A673 (cell line): Measurements from ENCODE around the gene MXRA7. TPM values are rescaled to one million over a fixed set of nuclear protein-coding genes. Genes with fewer than 3 reads are reported as not detected.
"Not testable (repeated sequence)": the region's sequence is repeated elsewhere in the genome, so short reads cannot be mapped to it uniquely, and the experiment has no call there.

ENCODE experiments used
- BruUV-seq: library from RNA; stranded (reverse); fragments of 400-500 nt; replicated peaks from 2 replicates; lab custom pipeline; 2021; lab: Mats Ljungman, UMichigan
- CTCF ChIA-PET: fragments of 300-600 bp; sonication (Branson Sonifier 250); formaldehyde crosslinking; loops from one replicate; lab custom pipeline; 2022; ENCODE audit warnings: antibody characterized with exemption; lab: Charles Lee
- POLR2A ChIA-PET: fragments of 300-600 bp; sonication (Branson Sonifier 250); formaldehyde crosslinking; loops from one replicate; lab custom pipeline; 2022; ENCODE audit warnings: antibody characterized with exemption; ENCODE audit not compliant: low non-redundant PET; lab: Charles Lee
- DNase-seq: peaks from one replicate; pipeline ENCODE4 v3.0.0-alpha.2; 2015; ENCODE audit warnings: low spot score
- H3K27ac ChIP-seq: fragments of 200-600 bp; sonication (generic); 2 replicates; pipeline ENCODE4 v1.5.1; 2016; ENCODE audit warnings: mixed run types, low read depth, mild to moderate bottlenecking, mixed read lengths, antibody characterized with exemption, low read length; ENCODE audit not compliant: poor library complexity, severe bottlenecking
- H3K27me3 ChIP-seq: fragments of 200-600 bp; sonication (generic); replicated peaks from 2 replicates; pipeline ENCODE4 v1.6.1; 2017; ENCODE audit warnings: mixed run types, low read depth, mild to moderate bottlenecking, mixed read lengths, antibody characterized with exemption, low read length; ENCODE audit not compliant: insufficient read depth, poor library complexity
- H3K36me3 ChIP-seq: fragments of 200-600 bp; sonication (generic); 2 replicates; pipeline ENCODE4 v1.6.1; 2016; ENCODE audit warnings: mixed run types, mild to moderate bottlenecking, mixed read lengths, antibody characterized with exemption, low read length; ENCODE audit not compliant: insufficient read depth, poor library complexity, severe bottlenecking
- H3K4me1 ChIP-seq: fragments of 200-600 bp; sonication (generic); 2 replicates; pipeline ENCODE4 v1.6.1; 2017; ENCODE audit warnings: mixed run types, mild to moderate bottlenecking, mixed read lengths, antibody characterized with exemption, low read length; ENCODE audit not compliant: insufficient read depth, poor library complexity, severe bottlenecking
- H3K4me3 ChIP-seq: fragments of 200-600 bp; sonication (generic); 2 replicates; pipeline ENCODE4 v1.5.1; 2016; ENCODE audit warnings: low read depth, mixed run types, mild to moderate bottlenecking, mixed read lengths, low read length; ENCODE audit not compliant: poor library complexity, severe bottlenecking
- H3K9me3 ChIP-seq: fragments of 200-600 bp; sonication (generic); 2 replicates; pipeline ENCODE4 v1.6.1; 2016; ENCODE audit warnings: mixed run types, low read depth, mild to moderate bottlenecking, mixed read lengths, antibody characterized with exemption, low read length; ENCODE audit not compliant: poor library complexity, severe bottlenecking
- EZH2 ChIP-seq: fragments of 200-600 bp; sonication (generic); IDR thresholded peaks from 2 replicates; pipeline ENCODE4 v1.6.1; 2017; ENCODE audit warnings: borderline replicate concordance, low read depth, mild to moderate bottlenecking, mixed read lengths, antibody characterized with exemption, low read length; ENCODE audit not compliant: poor library complexity, severe bottlenecking
- intact Hi-C: fragments of 100-400 bp; cut with micrococcal nuclease; formaldehyde crosslinking; loops from one replicate; pipeline ENCODE4 v1.10.0; 2022; ENCODE audit not compliant: unreplicated experiment
- total RNA-seq: library from RNA; stranded (reverse); gene quantifications from 2 replicates; pipeline ENCODE4 v1.2.3, GENCODE V29; 2021
- TF ChIP-seq, protein P1 (sequence below): fragments of 300-800, 200-600 bp; sonication (generic); conservative IDR thresholded peaks from 2 replicates; pipeline ENCODE4 v1.5.1; 2017; ENCODE audit warnings: low read depth, mild to moderate bottlenecking, antibody characterized with exemption, low read length, moderate library complexity, mixed read lengths

The MXRA7 gene
- total RNA-seq, 1 experiment from 2014 or later = 61.5 TPM

DNA sequence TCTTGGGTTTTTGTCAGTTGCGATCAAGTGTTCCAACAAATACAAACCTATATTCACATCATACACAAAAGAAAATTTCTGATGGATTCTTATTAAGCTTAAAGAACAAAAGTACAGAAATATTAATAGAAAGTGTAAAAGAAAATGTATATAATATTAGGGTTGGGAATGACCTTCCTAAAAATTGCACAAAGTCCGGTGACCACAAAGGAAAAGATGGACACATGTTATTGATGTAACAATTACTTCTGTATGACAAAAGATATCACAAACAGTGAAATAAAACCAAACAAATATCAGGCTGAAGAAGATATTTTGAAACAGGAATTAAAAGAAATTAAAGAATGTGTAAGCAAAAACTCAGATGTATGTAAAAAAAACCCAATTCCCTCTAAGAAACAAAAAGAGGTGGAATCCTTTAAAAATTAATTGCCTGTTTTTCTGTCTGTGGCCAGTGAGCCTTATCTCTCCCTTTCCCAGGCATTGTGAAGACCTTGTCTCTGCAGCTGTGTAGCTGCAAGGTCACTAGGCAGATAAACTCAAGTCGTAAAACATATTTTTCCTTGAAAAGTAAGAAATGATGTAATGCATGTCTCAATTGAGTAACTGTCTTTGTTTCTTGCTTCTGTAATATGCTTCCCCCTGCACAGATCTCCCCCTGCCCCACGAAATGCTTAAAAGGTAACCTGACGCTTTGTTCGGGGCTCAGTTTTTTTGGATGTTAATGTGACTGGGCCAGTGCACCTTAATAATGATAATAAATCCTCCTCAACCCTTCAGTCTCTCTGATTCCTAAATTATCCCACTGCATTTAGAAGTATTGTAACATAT is 70.0 kb downstream of the MXRA7 start:
- H3K36me3 ChIP-seq = no peaks in the 10 kb centered on the region
- POLR2A ChIA-PET = no interaction called here
- no peaks in the 10 kb centered on the region for H3K4me1 ChIP-seq
- no peak for TF ChIP-seq EZH2
- TF ChIP-seq, protein P1, sequence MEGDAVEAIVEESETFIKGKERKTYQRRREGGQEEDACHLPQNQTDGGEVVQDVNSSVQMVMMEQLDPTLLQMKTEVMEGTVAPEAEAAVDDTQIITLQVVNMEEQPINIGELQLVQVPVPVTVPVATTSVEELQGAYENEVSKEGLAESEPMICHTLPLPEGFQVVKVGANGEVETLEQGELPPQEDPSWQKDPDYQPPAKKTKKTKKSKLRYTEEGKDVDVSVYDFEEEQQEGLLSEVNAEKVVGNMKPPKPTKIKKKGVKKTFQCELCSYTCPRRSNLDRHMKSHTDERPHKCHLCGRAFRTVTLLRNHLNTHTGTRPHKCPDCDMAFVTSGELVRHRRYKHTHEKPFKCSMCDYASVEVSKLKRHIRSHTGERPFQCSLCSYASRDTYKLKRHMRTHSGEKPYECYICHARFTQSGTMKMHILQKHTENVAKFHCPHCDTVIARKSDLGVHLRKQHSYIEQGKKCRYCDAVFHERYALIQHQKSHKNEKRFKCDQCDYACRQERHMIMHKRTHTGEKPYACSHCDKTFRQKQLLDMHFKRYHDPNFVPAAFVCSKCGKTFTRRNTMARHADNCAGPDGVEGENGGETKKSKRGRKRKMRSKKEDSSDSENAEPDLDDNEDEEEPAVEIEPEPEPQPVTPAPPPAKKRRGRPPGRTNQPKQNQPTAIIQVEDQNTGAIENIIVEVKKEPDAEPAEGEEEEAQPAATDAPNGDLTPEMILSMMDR = no peak
- no peak overlapping the region for H3K27ac ChIP-seq
- no peaks in the 10 kb centered on the region for H3K27me3 ChIP-seq
- BruUV-seq = no TSS peak
- CTCF ChIA-PET = interaction anchor here (0.6 kb wide), 1 partner anchor 18 kb away, joined by 4 read pairs; no protein-coding TSS in a partner anchor
- no peak for DNase-seq
- H3K9me3 ChIP-seq = no peaks in the 10 kb centered on the region
- intact Hi-C loops = no loop called here
- H3K4me3 ChIP-seq = no peak overlapping the region

DNA sequence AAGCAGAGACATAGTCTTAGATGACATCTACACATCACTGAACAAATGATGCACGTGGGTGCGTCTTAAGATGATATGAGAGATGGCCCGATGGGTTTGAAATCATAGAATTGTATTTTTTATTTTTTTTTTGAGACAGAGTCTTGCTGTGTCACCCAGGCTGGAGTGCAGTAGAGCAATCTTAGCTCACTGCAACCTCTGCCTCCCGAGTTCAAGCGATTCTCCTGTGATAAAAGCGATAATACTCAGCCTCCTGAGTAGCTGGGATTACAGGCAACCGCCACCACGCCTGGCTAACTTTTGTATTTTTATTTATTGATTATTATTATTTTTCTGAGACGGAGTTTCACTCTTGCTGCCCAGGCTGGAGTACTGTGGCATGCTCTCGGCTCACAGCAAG is 72.5 kb downstream of the MXRA7 start:
- no peak overlapping the region for H3K27ac ChIP-seq
- no TSS peak for BruUV-seq
- CTCF ChIA-PET = no interaction called here
- intact Hi-C loops = no loop called here
- H3K4me1 ChIP-seq = no peaks in the 10 kb centered on the region
- DNase-seq = no peak
- no peaks in the 10 kb centered on the region for H3K27me3 ChIP-seq
- POLR2A ChIA-PET = no interaction called here
- no peak overlapping the region for H3K4me3 ChIP-seq
- TF ChIP-seq, protein P1 = no peak
- TF ChIP-seq EZH2 = no peak
- H3K36me3 ChIP-seq = no peaks in the 10 kb centered on the region
- H3K9me3 ChIP-seq = no peaks in the 10 kb centered on the region

DNA sequence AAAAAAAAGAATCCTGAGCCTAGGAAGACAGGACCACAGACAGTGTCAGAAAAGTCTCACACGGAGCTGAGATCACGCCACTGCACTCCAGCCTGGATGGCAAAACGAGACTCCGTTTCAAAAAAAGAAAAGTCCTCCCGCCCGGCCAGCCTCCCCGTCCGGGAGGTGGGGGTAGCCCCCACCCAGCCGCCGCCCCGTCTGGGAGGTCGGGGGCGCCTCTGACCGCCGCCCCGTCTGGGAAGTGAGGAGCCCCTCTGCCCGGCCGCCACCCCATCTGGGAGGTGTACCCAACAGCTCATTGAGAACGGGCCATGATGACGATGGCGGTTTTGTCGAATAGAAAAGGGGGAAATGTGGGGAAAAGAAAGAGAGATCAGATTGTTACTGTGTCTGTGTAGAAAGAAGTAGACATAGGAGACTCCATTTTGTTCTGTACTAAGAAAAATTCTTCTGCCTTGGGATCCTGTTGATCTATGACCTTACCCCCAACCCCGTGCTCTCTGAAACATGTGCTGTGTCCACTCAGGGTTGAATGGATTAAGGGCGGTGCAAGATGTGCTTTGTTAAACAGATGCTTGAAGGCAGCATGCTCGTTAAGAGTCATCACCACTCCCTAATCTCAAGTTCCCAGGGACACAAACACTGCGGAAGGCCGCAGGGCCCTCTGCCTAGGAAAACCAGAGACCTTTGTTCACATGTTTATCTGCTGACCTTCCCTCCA is 74.1 kb downstream of the MXRA7 start:
- H3K4me1 ChIP-seq, BruUV-seq, H3K27ac ChIP-seq, H3K27me3 ChIP-seq, H3K4me3 ChIP-seq, H3K36me3 ChIP-seq, CTCF ChIA-PET, intact Hi-C loops, POLR2A ChIA-PET, H3K9me3 ChIP-seq, DNase-seq: not testable (repeated sequence)
